OCI-LY7 (cell line): ENCODE results near the gene KCNC1. TPM values are rescaled to one million over a fixed set of nuclear protein-coding genes. Genes with fewer than 3 reads are reported as not detected.

Experiments used
- BruUV-seq: library from RNA; stranded (reverse); fragments of 400-500 nt; replicated peaks from 2 replicates; lab custom pipeline; 2021; lab: Mats Ljungman, UMichigan
- CTCF ChIA-PET: fragments of 300-600 bp; sonication (Branson Sonifier 250); formaldehyde crosslinking; loops from one replicate; lab custom pipeline; 2022; ENCODE audit warnings: antibody characterized with exemption; ENCODE audit not compliant: unreplicated experiment; lab: Charles Lee
- POLR2A ChIA-PET: fragments of 300-600 bp; sonication (Branson Sonifier 250); formaldehyde crosslinking; loops from one replicate; lab custom pipeline; 2022; ENCODE audit warnings: antibody characterized with exemption; lab: Charles Lee
- DNase-seq: peaks from one replicate; pipeline ENCODE4 v3.0.0-alpha.2; 2015; ENCODE audit warnings: low spot score
- H2AFZ ChIP-seq: fragments of 200-600 bp; sonication (generic), shearing (Covaris generic); 2 replicates; pipeline ENCODE4 v1.6.1; 2014; ENCODE audit warnings: mild to moderate bottlenecking, antibody characterized with exemption, low read length, moderate library complexity
- H3K27ac ChIP-seq: fragments of 200-600 bp; sonication (generic); 2 replicates; pipeline ENCODE4 v1.5.1; 2014; ENCODE audit warnings: mixed run types, low read depth, mild to moderate bottlenecking, moderate library complexity, low read length, inconsistent platforms; ENCODE audit not compliant: poor library complexity, severe bottlenecking
- H3K36me3 ChIP-seq: fragments of 200-600 bp; sonication (generic); 2 replicates; pipeline ENCODE4 v1.6.1; 2014; ENCODE audit warnings: mild to moderate bottlenecking, antibody characterized with exemption, low read length, moderate library complexity, mixed read lengths; ENCODE audit not compliant: insufficient read depth
- H3K4me1 ChIP-seq: fragments of 200-600 bp; sonication (generic); 2 replicates; pipeline ENCODE4 v1.5.1; 2014; ENCODE audit warnings: mild to moderate bottlenecking, low read length; ENCODE audit not compliant: insufficient read depth, poor library complexity, severe bottlenecking
- H3K4me2 ChIP-seq: fragments of 200-600 bp; sonication (generic); 2 replicates; pipeline ENCODE4 v1.6.1; 2014; ENCODE audit warnings: mild to moderate bottlenecking, low read length
- H3K4me3 ChIP-seq: fragments of 200-600 bp; sonication (generic); 2 replicates; pipeline ENCODE4 v1.5.1; 2014; ENCODE audit warnings: mild to moderate bottlenecking, low read depth, low read length; ENCODE audit not compliant: poor library complexity, severe bottlenecking
- H3K79me2 ChIP-seq: fragments of 200-600 bp; sonication (generic); 2 replicates; pipeline ENCODE4 v1.6.1; 2016; ENCODE audit warnings: low read depth, mild to moderate bottlenecking, low read length, moderate library complexity, mixed read lengths; ENCODE audit not compliant: insufficient read depth
- H3K9me2 ChIP-seq: fragments of 200-600 bp; sonication (generic); 2 replicates; pipeline ENCODE4 v1.6.1; 2016; ENCODE audit warnings: mild to moderate bottlenecking, low read length, mixed read lengths; ENCODE audit not compliant: insufficient read depth
- H3K9me3 ChIP-seq: fragments of 200-600 bp; sonication (generic); 2 replicates; pipeline ENCODE4 v1.6.1; 2014; ENCODE audit warnings: mild to moderate bottlenecking, mixed run types, low read length, mixed read lengths
- H4K20me1 ChIP-seq: fragments of 200-600 bp; sonication (generic); 2 replicates; pipeline ENCODE4 v1.6.1; 2014; ENCODE audit warnings: mild to moderate bottlenecking, antibody characterized with exemption, low read length, moderate library complexity, mixed read lengths; ENCODE audit not compliant: insufficient read depth
- EZH2phosphoT487 ChIP-seq: fragments of 200-600 bp; sonication (generic); IDR thresholded peaks from 2 replicates; pipeline ENCODE4 v1.6.1; 2018; ENCODE audit warnings: low read depth, borderline replicate concordance, mild to moderate bottlenecking, mixed run types, antibody characterized with exemption, low read length, moderate library complexity, mixed read lengths
- intact Hi-C: fragments of 100-400 bp; cut with micrococcal nuclease; formaldehyde crosslinking; loops from one replicate; pipeline ENCODE4 v1.10.0; 2022; ENCODE audit not compliant: unreplicated experiment
- total RNA-seq, 2 experiments: library from RNA; depleted of rRNA in 1 of 2; stranded (reverse); fragments of >200 nt in 1 of 2; shearing (Covaris generic) in 1 of 2; gene quantifications; 2 replicates each; pipeline ENCODE4 v1.2.3, GENCODE V29; 2014 to 2022
- TF ChIP-seq, protein P1 (sequence below): fragments of 200-600 bp; sonication (generic); conservative IDR thresholded peaks from 2 replicates; pipeline ENCODE4 v1.5.1; 2014; ENCODE audit warnings: mild to moderate bottlenecking, antibody characterized with exemption, low read length, moderate library complexity, mixed read lengths

Gene KCNC1
- total RNA-seq, 2 experiments from 2014 or later = not detected

DNA sequence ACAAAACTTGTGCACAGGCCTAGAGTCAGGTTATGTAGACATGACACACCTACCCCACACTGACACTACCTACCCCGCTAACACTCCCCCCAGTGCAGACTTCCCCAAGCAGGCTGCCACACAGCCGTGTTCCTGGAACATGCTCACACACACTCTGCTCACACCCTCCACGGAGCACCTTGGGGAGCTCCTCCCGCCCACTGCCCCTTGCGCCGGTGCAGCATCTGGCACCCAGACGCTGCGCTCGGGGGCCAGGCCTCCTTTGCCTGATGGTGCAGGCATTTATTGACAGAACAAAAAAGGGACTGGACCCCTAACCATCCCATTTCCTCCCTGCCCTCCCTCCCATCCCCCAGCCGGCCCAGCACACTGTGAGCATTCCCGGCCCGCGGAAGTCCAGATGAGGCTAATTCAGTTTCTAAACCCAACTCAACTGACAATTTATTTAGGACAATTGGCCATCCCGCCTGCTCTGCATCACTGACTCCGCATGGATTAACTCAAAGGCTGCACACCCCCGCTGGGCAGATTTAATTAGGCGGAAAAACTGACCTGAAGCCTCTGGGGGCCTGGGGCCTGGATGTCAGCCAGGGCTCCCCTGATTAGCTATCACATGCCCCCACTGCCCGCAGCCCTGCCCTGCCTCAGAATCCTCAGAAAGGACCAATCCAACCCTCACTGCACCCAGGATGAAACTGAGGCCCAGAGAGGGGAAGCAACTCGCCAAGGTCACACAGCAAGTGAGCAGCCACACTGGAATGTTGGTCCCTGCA is 30.1 kb downstream of the KCNC1 start:
- H3K4me1 ChIP-seq = no peaks in the 10 kb centered on the region
- intact Hi-C loops = no loop called here
- no peak for DNase-seq
- ChIA-PET CTCF (no interaction called here), POLR2A (no interaction called here)
- no peaks in the 10 kb centered on the region for H3K9me2 ChIP-seq
- H3K27ac ChIP-seq = no peak overlapping the region
- no peaks in the 10 kb centered on the region for H3K36me3 ChIP-seq
- no peak overlapping the region for H3K4me3 ChIP-seq
- no peak overlapping the region for H3K4me2 ChIP-seq
- H2AFZ ChIP-seq = no peak overlapping the region
- BruUV-seq = no TSS peak
- H4K20me1 ChIP-seq = no peaks in the 10 kb centered on the region
- no peaks in the 10 kb centered on the region for H3K9me3 ChIP-seq
- TF ChIP-seq, protein P1, sequence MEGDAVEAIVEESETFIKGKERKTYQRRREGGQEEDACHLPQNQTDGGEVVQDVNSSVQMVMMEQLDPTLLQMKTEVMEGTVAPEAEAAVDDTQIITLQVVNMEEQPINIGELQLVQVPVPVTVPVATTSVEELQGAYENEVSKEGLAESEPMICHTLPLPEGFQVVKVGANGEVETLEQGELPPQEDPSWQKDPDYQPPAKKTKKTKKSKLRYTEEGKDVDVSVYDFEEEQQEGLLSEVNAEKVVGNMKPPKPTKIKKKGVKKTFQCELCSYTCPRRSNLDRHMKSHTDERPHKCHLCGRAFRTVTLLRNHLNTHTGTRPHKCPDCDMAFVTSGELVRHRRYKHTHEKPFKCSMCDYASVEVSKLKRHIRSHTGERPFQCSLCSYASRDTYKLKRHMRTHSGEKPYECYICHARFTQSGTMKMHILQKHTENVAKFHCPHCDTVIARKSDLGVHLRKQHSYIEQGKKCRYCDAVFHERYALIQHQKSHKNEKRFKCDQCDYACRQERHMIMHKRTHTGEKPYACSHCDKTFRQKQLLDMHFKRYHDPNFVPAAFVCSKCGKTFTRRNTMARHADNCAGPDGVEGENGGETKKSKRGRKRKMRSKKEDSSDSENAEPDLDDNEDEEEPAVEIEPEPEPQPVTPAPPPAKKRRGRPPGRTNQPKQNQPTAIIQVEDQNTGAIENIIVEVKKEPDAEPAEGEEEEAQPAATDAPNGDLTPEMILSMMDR = no peak
- TF ChIP-seq EZH2phosphoT487 = no peak
- H3K79me2 ChIP-seq = no peaks in the 10 kb centered on the region

GRCh38 chr11:17765356-17766072 is 30.9 kb downstream of the KCNC1 start:
- no peak for DNase-seq
- Histone ChIP-seq H2AFZ (no peak overlapping the region), H3K4me3 (no peak overlapping the region), H3K36me3 (no peaks in the 10 kb centered on the region), H3K9me2 (no peaks in the 10 kb centered on the region), H3K9me3 (no peaks in the 10 kb centered on the region), H3K4me1 (no peaks in the 10 kb centered on the region), H4K20me1 (no peaks in the 10 kb centered on the region), H3K27ac (no peak overlapping the region), H3K4me2 (no peak overlapping the region), H3K79me2 (no peaks in the 10 kb centered on the region)
- BruUV-seq = no TSS peak
- intact Hi-C loops = no loop called here
- ChIA-PET CTCF (interaction anchor here (0.6 kb wide), 1 partner anchor 173 kb away, joined by 3 read pairs; no protein-coding TSS in a partner anchor), POLR2A (no interaction called here)
- TF ChIP-seq, protein P1 = no peak
- TF ChIP-seq EZH2phosphoT487 = no peak

DNA sequence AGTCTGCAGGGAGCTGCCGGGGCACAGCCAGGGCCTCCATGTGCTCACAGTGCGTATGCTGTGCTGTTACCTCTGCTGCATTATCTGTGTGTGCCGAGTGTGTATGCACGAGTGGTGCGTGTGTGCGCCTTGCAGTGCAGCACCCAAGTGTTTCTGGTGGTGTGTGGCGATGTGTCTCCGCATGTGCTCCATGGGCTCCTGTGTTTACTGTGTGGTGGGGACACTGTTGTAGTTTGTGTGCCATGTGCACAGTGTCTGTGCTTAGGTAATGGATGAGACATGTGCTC is 31.4 kb downstream of the KCNC1 start:
- Histone ChIP-seq H2AFZ (no peak overlapping the region), H3K4me3 (no peak overlapping the region), H3K79me2 (no peaks in the 10 kb centered on the region), H3K27ac (no peak overlapping the region), H3K9me2 (no peaks in the 10 kb centered on the region), H3K36me3 (no peaks in the 10 kb centered on the region), H4K20me1 (no peaks in the 10 kb centered on the region), H3K4me1 (no peaks in the 10 kb centered on the region), H3K9me3 (no peaks in the 10 kb centered on the region), H3K4me2 (no peak overlapping the region)
- intact Hi-C loops = no loop called here
- POLR2A ChIA-PET = no interaction called here
- TF ChIP-seq, protein P1 = no peak
- no peak for TF ChIP-seq EZH2phosphoT487
- CTCF ChIA-PET = no interaction called here
- BruUV-seq = no TSS peak
- DNase-seq = no peak
